GM12878 (cell line): ENCODE results near the gene SEPHS1. TPM values are rescaled to one million over a fixed set of nuclear protein-coding genes. Genes with fewer than 3 reads are reported as not detected.
A peak's percentile ranks its signal among the peaks of the same experiment; 100 is the strongest.

ENCODE experiments used
- ATAC-seq: fragments of 200-7000 bp; cut with Tn5 transposase; 3 replicates; pipeline ENCODE4 v1.9.1; 2020; ENCODE audit warnings: mild to moderate bottlenecking, moderate library complexity
- BruUV-seq: library from RNA; stranded (reverse); fragments of 400-500 nt; replicated peaks from 2 replicates; lab custom pipeline; 2021; lab: Mats Ljungman, UMichigan
- CTCF ChIA-PET: fragments of 300-600 bp; sonication (Branson Sonifier 250); formaldehyde crosslinking; extraction: SDS; loops from one replicate; lab custom pipeline; 2021; ENCODE audit warnings: inconsistent platforms; lab: Yijun Ruan, JAX
- POLR2A ChIA-PET: fragments of 350-600 bp; formaldehyde crosslinking; extraction: SDS; loops from one replicate; lab custom pipeline; 2021; ENCODE audit warnings: inconsistent platforms; lab: Charles Lee
- RAD21 ChIA-PET: fragments of 300-600 bp; sonication (Branson Sonifier 250); formaldehyde crosslinking; loops from one replicate; lab custom pipeline; 2023; ENCODE audit warnings: antibody characterized with exemption; ENCODE audit not compliant: unreplicated experiment; lab: Charles Lee
- SMC1A ChIA-PET: fragments of 300-600 bp; sonication (Branson Sonifier 250); formaldehyde crosslinking; loops from one replicate; lab custom pipeline; 2023; ENCODE audit not compliant: unreplicated experiment, uncharacterized antibody; lab: Charles Lee
- DNase-seq: peaks from one replicate; pipeline ENCODE4 v3.0.0-alpha.2; 2011; ENCODE audit warnings: low read depth, low spot score
- FAIRE-seq: peaks from 3 replicates; lab custom pipeline; 2011; peaks lifted over from hg19 to GRCh38; lab: Jason Lieb, UNC
- H2AFZ ChIP-seq: 2 replicates; pipeline ENCODE4 v1.6.0; 2011; ENCODE audit warnings: low read depth, low read length, control low read depth; ENCODE audit not compliant: control insufficient read depth
- H3K27ac ChIP-seq: 2 replicates; pipeline ENCODE4 v1.5.1; 2011; ENCODE audit warnings: control low read depth; ENCODE audit not compliant: control insufficient read depth, insufficient read depth
- H3K27me3 ChIP-seq, 2 experiments: replicated peaks in 1 of 2; 2 replicates each; pipeline versions ENCODE4 v1.6.0 to v1.6.1; 2011; ENCODE audit warnings: low read length in 1 of 2; ENCODE audit not compliant: control insufficient read depth in 2 of 2, insufficient read depth in 2 of 2
- H3K36me3 ChIP-seq, 2 experiments: 2 replicates each; pipeline ENCODE4 v1.5.1; 2011; ENCODE audit warnings: low read length in 1 of 2; ENCODE audit not compliant: control insufficient read depth in 2 of 2, insufficient read depth in 2 of 2
- H3K4me1 ChIP-seq: 2 replicates; pipeline ENCODE4 v1.6.1; 2011; ENCODE audit warnings: mild to moderate bottlenecking, low read length, moderate library complexity, mixed read lengths; ENCODE audit not compliant: control insufficient read depth, insufficient read depth
- H3K4me2 ChIP-seq: 2 replicates; pipeline ENCODE4 v1.6.0; 2011; ENCODE audit warnings: control low read depth; ENCODE audit not compliant: control insufficient read depth, insufficient read depth
- H3K4me3 ChIP-seq: fragments of 200-600 bp; sonication (generic); 2 replicates; pipeline ENCODE4 v1.5.1; 2016
- H3K79me2 ChIP-seq: 2 replicates; pipeline ENCODE4 v1.6.0; 2011; ENCODE audit warnings: low read length; ENCODE audit not compliant: control insufficient read depth, insufficient read depth
- H3K9ac ChIP-seq: 2 replicates; pipeline ENCODE4 v1.8.0; 2011; ENCODE audit warnings: low read length, control low read depth, mixed read lengths; ENCODE audit not compliant: control insufficient read depth, insufficient read depth
- H3K9me3 ChIP-seq: replicated peaks from 3 replicates; pipeline ENCODE4 v1.5.1; 2011; ENCODE audit warnings: mild to moderate bottlenecking, low read length; ENCODE audit not compliant: control insufficient read depth, insufficient read depth
- H4K20me1 ChIP-seq: 2 replicates; pipeline ENCODE4 v1.6.0; 2011; ENCODE audit not compliant: control insufficient read depth, insufficient read depth
- CHD2 ChIP-seq: IDR thresholded peaks from 2 replicates; pipeline ENCODE4 v1.6.1; 2011; ENCODE audit warnings: low read depth, low read length, improper control_type of control experiment, borderline replicate concordance
- NFYB ChIP-seq: IDR thresholded peaks from 2 replicates; pipeline ENCODE4 v1.6.1; 2011; ENCODE audit warnings: low read depth, mild to moderate bottlenecking, low read length, improper control_type of control experiment, moderate library complexity; ENCODE audit not compliant: insufficient read depth
- POU2F2 ChIP-seq: IDR thresholded peaks from 3 replicates; pipeline ENCODE4 v1.6.1; 2011; ENCODE audit warnings: low read depth, mild to moderate bottlenecking, low read length, borderline replicate concordance
- SPI1 ChIP-seq: IDR thresholded peaks from 2 replicates; pipeline ENCODE4 v1.6.1; 2011; ENCODE audit warnings: low read depth, mild to moderate bottlenecking, low read length, moderate library complexity, borderline replicate concordance; ENCODE audit not compliant: insufficient read depth
- SRF ChIP-seq, 2 experiments: IDR thresholded peaks; 2 replicates each; pipeline ENCODE4 v1.6.1; 2011; ENCODE audit warnings: low read depth in 2 of 2, low read length in 2 of 2, mild to moderate bottlenecking in 1 of 2, moderate library complexity in 1 of 2
- whole genome bisulfite sequencing: methylation state at CpG from one replicate; pipeline ENCODE4 v1.1.6; 2016; ENCODE audit warnings: low lambda C conversion rate; ENCODE audit not compliant: insufficient replicate concordance, insufficient coverage; ENCODE audit errors: missing lambda C conversion rate; 5-methylcytosine and 5-hydroxymethylcytosine counted together
- in situ Hi-C: fragments of 300-500 bp; cut with MboI; formaldehyde crosslinking; loops from 9 replicates; pipeline ENCODE4 v1.14.3; 2018; ENCODE audit warnings: mixed read lengths
- intact Hi-C: fragments of 100-400 bp; cut with micrococcal nuclease; formaldehyde crosslinking; loops from one replicate; pipeline ENCODE4 v1.14.2; 2022; ENCODE audit not compliant: unreplicated experiment
- polyA plus RNA-seq, 11 experiments: library from polyadenylated mRNA; depleted of rRNA in 4 of 11; unstranded in 6 of 11; stranded (reverse) in 5 of 11; fragments of >200 nt; fragmentation: Nextera tagmentation in 4 of 11; fragmentation: Illumina TruSeq in 1 of 11; extraction: Ambion mirVana in 4 of 11; extraction: Trizol in 1 of 11; gene quantifications; 1 replicate in 1 of 11; 2 replicates in 10 of 11; pipeline versions ENCODE4 v1.2.1 to v1.2.3, GENCODE V29; 2011 to 2016; ENCODE audit warnings: inconsistent platforms in 2 of 11, missing spikeins in 2 of 11, low read depth in 1 of 11
- total RNA-seq, 4 experiments: library from RNA; depleted of rRNA in 3 of 4; stranded (reverse); fragments of >200 nt in 3 of 4; fragmentation: Illumina TruSeq in 1 of 4; extraction: Trizol in 1 of 4; gene quantifications; 2 replicates each; pipeline versions ENCODE4 v1.2.1 to v1.2.3, GENCODE V29; 2013 to 2021
- TF ChIP-seq, protein P1 (sequence below): IDR thresholded peaks from 2 replicates; pipeline ENCODE4 v1.6.1; 2011; ENCODE audit warnings: mild to moderate bottlenecking, low read depth, low read length, moderate library complexity; ENCODE audit not compliant: insufficient replicate concordance

SEPHS1 gene
- total and polyA plus RNA-seq, 10 of the 15 experiments (the other 5 are each of a cell fraction or from before 2014, with no cell fraction given), result 14.7 to 85.4 (median 48.5) TPM

DNA sequence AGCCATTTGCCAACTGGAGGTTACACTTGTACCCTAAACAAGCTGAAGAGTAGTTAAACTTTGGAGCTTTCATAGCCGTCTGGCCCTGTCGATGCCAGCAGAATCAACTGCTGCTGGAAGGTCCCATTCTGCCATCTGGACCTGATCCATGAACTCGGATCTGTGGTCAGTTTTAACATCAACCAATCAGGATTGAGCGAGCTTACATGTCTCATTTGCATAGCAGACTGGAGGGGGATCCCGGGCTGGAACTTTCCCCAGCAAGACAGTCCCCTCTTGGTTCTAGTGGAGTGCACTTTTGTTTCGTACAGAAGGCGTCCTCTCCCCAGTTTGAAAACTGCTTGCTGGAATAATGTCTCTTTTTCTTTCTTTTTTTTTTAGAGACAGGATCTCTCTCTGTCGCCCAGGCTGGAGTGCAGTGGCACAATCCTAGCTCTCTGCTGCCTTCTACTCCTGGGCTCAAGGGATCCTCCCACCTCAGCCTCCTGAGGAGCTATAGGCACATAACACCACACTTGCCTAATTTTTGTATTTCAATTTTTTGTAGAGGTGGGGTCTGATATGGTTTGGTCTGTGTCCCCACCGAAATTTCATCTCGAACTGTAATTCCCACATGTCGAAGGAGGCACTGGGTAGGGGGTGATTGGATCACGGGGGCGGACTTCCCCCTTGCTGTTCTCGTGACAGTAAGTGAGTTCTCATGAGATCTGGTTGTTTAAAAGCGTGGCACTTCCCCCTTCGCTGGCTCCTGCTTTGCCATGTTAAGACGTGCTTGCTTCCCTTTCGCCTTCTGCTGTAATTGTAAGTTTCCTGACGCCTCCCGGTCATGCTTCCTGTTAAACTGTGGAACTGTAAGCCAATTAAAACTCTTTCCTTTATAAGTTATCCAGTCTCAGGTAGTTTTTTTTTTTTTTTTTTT is 42.8 kb upstream of the SEPHS1 start:
- ChIA-PET CTCF (interaction anchor here (0.8 kb wide), 1 partner anchor 19 kb away, joined by 4 read pairs; no protein-coding TSS in a partner anchor), RAD21 (no interaction called here), POLR2A (interaction anchor here (0.7 kb wide), 1 partner anchor 123 kb away, joined by 3 read pairs; no protein-coding TSS in a partner anchor), SMC1A (no interaction called here)
- no peaks in the 10 kb centered on the region for H3K36me3 ChIP-seq
- no peak overlapping the region for H3K9ac ChIP-seq
- no peaks in the 10 kb centered on the region for H4K20me1 ChIP-seq
- 22% methylated on average over 20 of the region's 20 CpGs for WGBS
- no peaks in the 10 kb centered on the region; a peak in 1 of 4 replicates for H3K27me3 ChIP-seq
- no peaks in the 10 kb centered on the region for H3K9me3 ChIP-seq
- DNase-seq (no peak), FAIRE-seq (no peak), ATAC-seq (peak; percentile 82)
- H3K4me1 ChIP-seq, result no peaks in the 10 kb centered on the region
- BruUV-seq, result no TSS peak
- H3K4me2 ChIP-seq, result no peak overlapping the region
- no peaks in the 10 kb centered on the region for H3K79me2 ChIP-seq
- in situ Hi-C loops, result no loop called here
- TF ChIP-seq, protein P1, sequence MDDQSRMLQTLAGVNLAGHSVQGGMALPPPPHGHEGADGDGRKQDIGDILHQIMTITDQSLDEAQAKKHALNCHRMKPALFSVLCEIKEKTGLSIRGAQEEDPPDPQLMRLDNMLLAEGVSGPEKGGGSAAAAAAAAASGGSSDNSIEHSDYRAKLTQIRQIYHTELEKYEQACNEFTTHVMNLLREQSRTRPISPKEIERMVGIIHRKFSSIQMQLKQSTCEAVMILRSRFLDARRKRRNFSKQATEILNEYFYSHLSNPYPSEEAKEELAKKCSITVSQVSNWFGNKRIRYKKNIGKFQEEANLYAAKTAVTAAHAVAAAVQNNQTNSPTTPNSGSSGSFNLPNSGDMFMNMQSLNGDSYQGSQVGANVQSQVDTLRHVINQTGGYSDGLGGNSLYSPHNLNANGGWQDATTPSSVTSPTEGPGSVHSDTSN, result no peak
- TF ChIP-seq SPI1 (peak; percentile 25; the same call in 1 of the 2 replicates), POU2F2 (peak; percentile 61; the same call in 1 of the 3 replicates), NFYB (0 out of 2 replicates have a peak, but pooled peaks have one; percentile 20), SRF (IDR thresholded peaks at IDR 0.05; ENCODE audit: low read depth in 2 of 2, low read length in 2 of 2) (no peak), CHD2 (peak; percentile 38; the same call in 1 of the 2 replicates)
- H2AFZ ChIP-seq, result no peak overlapping the region
- H3K27ac ChIP-seq, result no peak overlapping the region
- no peak overlapping the region for H3K4me3 ChIP-seq
- intact Hi-C loops, result no loop called here
